CD4-positive, alpha-beta T cell treated with Interleukin-1 beta for 1 hour (primary cell): ENCODE results near the gene CEP128.

Source experiments
- DNase-seq, 2 donors: peaks; one replicate each; pipeline ENCODE4 v3.0.0-alpha.2; 2020 to 2022

The CEP128 gene

DNA sequence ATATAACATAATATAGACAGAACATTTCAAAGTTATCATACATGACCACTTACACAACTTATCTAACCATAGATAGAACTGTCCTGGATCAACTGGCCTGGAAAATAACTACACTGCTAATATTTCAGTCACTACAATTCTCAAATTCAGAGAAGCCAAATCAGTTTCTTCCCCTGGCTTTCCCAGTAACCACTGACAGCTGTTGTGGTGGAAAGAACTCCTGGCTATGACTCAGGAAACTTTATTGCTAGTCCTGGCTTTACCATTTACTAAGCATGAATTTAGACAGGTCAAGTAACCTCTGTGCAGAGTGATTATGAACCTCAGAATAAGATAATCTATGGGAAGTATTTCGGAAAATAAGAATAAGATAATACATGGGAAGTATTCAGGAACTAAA is 485.3 kb downstream of the CEP128 start:
- DNase-seq: no peak

DNA sequence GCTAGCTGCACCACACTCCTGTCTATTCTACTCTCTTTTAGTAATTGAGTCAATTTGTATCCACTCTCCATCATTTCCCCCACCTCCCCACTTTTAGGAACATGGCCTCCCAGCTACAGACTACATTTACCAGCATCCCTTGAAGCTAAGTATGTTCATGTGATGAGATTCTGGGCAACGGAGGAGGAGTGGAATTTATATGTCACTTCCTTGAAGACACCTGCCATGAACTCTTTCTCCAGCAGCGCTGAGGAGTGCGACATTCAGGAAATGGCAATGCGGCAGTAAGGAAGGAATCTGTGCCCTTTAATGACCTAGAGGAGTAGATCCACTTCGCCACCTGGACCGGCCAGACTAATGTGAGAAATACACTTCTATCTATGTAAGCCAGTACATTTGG is 486.5 kb downstream of the CEP128 start:
- no peak for DNase-seq

GRCh38 chr14:80448267-80448666 is 493.3 kb downstream of the CEP128 start:
- DNase-seq: no peak

DNA sequence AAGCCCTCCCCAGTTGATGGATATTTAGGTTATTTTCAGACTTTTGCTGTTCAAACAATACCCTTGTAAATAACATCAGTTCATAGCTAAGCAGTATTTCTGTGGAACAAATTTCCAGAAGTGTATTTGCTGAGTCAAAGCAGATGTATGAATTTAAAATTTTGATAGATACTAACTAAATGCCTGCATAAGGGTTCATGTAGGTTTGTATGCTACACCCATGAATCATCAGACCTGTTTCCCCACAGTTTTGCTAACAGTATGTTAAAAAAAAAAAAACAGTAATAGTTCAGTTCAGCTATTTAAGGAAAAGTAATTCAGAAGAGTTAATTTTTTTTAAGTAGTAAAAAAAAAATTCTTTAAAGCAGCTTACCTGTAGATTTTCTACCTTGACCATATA is 494.1 kb downstream of the CEP128 start:
- no peak for DNase-seq
